ENCODE measurements around the gene ITFG1.

ITFG1 gene

GRCh38 chr16:47460711-47461597 lies at the start of gene ITFG1, which contains the start of gene PHKB:
Gene ITFG1, minus strand, starts transcription at chr16:47461063. Its CDS starts 18 bp downstream, at chr16:47461045.
Gene PHKB, plus strand, starts transcription at chr16:47461331. Its CDS starts 20 bp downstream, at chr16:47461351.
- FAIRE-seq (no peak), DNase-seq (ENCODE audit: insufficient read length, low spot score) (peak; percentile 13)
- TF ChIP-seq, protein P1, sequence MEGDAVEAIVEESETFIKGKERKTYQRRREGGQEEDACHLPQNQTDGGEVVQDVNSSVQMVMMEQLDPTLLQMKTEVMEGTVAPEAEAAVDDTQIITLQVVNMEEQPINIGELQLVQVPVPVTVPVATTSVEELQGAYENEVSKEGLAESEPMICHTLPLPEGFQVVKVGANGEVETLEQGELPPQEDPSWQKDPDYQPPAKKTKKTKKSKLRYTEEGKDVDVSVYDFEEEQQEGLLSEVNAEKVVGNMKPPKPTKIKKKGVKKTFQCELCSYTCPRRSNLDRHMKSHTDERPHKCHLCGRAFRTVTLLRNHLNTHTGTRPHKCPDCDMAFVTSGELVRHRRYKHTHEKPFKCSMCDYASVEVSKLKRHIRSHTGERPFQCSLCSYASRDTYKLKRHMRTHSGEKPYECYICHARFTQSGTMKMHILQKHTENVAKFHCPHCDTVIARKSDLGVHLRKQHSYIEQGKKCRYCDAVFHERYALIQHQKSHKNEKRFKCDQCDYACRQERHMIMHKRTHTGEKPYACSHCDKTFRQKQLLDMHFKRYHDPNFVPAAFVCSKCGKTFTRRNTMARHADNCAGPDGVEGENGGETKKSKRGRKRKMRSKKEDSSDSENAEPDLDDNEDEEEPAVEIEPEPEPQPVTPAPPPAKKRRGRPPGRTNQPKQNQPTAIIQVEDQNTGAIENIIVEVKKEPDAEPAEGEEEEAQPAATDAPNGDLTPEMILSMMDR (IDR thresholded peaks at IDR 0.05; ENCODE audit: insufficient read depth, missing control alignments), result no peak

- TF ChIP-seq, protein P1 (IDR thresholded peaks at IDR 0.05; ENCODE audit: insufficient read depth, missing control alignments), result no peak
- DNase-seq (ENCODE audit: insufficient read length, low spot score) (no peak), FAIRE-seq (no peak)
Observed at GRCh38 chr16:47507701-47508100, 46.8 kb upstream of the ITFG1 start.

GRCh38 chr16:47506800-47507199 lies 45.9 kb upstream of the ITFG1 start:
- FAIRE-seq (no peak), DNase-seq (ENCODE audit: insufficient read length, low spot score) (no peak)
- TF ChIP-seq, protein P1 (IDR thresholded peaks at IDR 0.05; ENCODE audit: insufficient read depth, missing control alignments), result no peak

DNA sequence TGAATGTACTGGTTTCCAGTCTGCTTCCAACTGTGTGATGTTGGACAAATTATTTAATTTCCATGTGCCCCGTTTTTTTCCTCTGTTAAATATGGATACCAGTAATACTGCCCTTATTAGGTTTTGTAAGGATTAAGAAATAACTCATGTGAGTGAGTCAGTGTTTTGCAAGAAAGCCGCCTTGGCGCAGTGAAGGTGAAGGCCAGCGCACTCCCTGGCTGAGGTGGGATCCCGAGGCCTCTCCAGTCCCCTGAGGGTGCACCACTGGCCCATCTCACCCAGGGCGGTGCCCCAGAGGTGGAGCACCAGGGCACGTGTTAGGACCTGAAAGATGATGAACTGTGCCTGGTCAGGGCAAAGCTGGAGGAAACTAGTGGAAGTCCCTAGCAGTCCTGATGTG lies 43.7 kb upstream of the ITFG1 start:
- FAIRE-seq, result no peak
- TF ChIP-seq, protein P1 (IDR thresholded peaks at IDR 0.05; ENCODE audit: insufficient read depth, missing control alignments), result no peak
- DNase-seq (ENCODE audit: insufficient read length, low spot score), result no peak

DNA sequence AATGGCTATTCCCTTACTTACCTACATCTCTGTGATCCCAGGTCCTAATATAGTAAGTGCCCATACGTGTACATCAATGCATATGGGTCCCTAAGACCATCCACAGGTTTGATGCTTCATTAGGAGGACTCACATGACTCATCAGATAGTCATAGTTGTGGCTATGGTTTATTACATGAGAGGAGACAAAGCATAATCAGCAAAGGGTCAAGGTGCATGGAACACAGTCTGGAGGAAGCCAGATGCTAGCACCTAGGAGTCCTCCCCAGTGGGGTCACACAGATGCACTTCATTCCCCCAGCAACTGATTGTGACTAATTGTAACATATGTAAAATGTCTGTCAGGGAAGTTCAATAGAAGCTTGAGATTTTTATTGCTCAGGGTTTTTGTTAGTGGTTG lies 43.1 kb upstream of the ITFG1 start:
- TF ChIP-seq, protein P1 (IDR thresholded peaks at IDR 0.05; ENCODE audit: insufficient read depth, missing control alignments), result no peak
- no peak for DNase-seq (ENCODE audit: insufficient read length, low spot score)
- no peak for FAIRE-seq

DNA sequence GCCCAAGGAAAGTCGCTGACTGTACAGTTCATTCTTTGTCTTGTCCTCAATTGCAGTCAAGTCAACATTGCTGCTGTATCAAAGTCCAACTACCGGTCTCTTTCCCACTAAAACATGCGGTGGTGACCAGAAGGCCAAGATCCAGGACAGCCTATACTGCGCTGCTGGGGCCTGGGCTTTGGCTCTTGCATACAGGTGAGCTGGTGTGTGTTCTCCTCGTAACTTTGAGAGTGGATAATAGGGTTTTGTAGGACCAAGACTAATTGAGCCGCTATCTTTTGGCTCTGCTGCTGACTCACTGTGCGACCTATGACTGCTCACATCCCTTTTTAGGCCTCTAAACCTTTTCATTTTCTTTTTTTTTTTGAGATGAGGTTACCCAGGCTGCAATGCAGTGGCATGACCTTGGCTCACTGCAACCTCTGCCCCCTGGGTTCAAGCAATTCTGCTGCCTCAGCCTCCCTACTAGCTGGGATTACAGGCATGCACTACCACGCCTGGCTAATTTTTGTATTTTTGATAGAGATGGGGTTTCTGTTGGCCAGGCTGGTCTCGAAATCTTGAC lies 38.9 kb upstream of the ITFG1 start:
- TF ChIP-seq, protein P1 (IDR thresholded peaks at IDR 0.05; ENCODE audit: insufficient read depth, missing control alignments), result no peak
- FAIRE-seq (no peak), DNase-seq (ENCODE audit: insufficient read length, low spot score) (no peak)

Data from D721Med (cell line).